ENCODE results near the gene C10orf71. TPM values are rescaled to one million over a fixed set of nuclear protein-coding genes. Genes with fewer than 3 reads are reported as not detected.

The C10orf71 gene
- total RNA-seq, 4 donors from 2014 or later: not detected

DNA sequence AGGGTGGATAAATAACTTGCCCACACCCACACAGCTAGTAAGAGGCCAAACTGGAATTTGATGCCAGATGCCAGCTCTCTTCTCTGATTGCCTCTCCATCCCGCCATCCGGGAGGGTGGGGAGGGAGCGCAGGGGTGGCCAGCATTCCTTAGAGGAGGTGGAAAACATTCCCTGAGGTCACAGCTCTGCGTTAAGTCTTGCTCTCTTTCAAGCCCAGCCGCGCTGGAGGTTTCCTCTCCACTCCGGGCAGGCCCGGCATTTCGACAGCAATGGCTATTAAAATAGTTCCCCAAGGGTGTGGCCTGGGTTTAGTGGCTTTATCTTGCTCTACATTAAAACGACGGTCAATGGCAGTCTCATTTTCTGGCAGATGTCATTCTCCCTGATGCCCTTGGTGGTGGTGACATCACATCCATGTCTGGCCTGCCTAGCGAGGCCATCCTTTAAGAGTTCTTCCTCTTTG, 16.1 kb upstream of the C10orf71 start:
- Histone ChIP-seq H3K4me3 (no peak overlapping the region), H3K9me3 (no peaks in the 10 kb centered on the region), H3K27me3 (no peaks in the 10 kb centered on the region), H3K27ac (no peak overlapping the region), H3K4me1 (no peaks in the 10 kb centered on the region), H3K36me3 (no peaks in the 10 kb centered on the region)
- WGBS: 25% methylated on average over 12 of the region's 12 CpGs
- TF ChIP-seq, protein P1, sequence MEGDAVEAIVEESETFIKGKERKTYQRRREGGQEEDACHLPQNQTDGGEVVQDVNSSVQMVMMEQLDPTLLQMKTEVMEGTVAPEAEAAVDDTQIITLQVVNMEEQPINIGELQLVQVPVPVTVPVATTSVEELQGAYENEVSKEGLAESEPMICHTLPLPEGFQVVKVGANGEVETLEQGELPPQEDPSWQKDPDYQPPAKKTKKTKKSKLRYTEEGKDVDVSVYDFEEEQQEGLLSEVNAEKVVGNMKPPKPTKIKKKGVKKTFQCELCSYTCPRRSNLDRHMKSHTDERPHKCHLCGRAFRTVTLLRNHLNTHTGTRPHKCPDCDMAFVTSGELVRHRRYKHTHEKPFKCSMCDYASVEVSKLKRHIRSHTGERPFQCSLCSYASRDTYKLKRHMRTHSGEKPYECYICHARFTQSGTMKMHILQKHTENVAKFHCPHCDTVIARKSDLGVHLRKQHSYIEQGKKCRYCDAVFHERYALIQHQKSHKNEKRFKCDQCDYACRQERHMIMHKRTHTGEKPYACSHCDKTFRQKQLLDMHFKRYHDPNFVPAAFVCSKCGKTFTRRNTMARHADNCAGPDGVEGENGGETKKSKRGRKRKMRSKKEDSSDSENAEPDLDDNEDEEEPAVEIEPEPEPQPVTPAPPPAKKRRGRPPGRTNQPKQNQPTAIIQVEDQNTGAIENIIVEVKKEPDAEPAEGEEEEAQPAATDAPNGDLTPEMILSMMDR (IDR thresholded peaks at IDR 0.05): no peak
- TF ChIP-seq EP300 (IDR thresholded peaks at IDR 0.05) (no peak), POLR2A (IDR thresholded peaks at IDR 0.05) (no peak), POLR2AphosphoS5 (IDR thresholded peaks at IDR 0.05) (no peak)
- peak in 1 of 2 donors; percentile 70 for DNase-seq (ENCODE audit: low spot score in 2 of 2)

DNA sequence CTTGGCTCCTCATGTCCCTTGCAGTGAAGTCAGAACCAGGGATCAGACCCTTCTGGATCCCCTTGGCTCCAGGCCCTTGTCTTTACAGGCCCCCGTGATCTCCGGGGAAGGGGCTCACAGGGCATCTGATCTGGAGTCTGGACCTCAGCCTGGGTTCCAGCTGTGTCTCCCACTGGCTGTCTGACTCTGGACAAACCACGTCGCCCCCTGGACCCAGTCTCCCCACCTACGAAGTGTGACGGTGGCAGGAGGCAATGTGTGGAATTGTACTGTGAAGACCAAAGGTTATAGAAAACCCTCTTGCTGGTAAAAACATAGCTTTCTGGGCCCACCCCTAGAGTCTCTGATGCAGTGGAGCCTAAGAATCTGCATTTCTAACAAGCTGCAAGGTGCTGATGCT, 15.5 kb upstream of the C10orf71 start:
- TF ChIP-seq POLR2AphosphoS5 (IDR thresholded peaks at IDR 0.05) (no peak), POLR2A (IDR thresholded peaks at IDR 0.05) (no peak), EP300 (IDR thresholded peaks at IDR 0.05) (no peak)
- TF ChIP-seq, protein P1 (IDR thresholded peaks at IDR 0.05): no peak
- H3K36me3 ChIP-seq: no peaks in the 10 kb centered on the region
- no peak overlapping the region for H3K27ac ChIP-seq
- WGBS: 96% methylated on average over 6 of the region's 6 CpGs
- no peak overlapping the region for H3K4me3 ChIP-seq
- H3K9me3 ChIP-seq: no peaks in the 10 kb centered on the region
- DNase-seq (ENCODE audit: low spot score in 2 of 2): peak in 1 of 2 donors; percentile 65
- no peaks in the 10 kb centered on the region for H3K4me1 ChIP-seq
- no peaks in the 10 kb centered on the region for H3K27me3 ChIP-seq

DNA sequence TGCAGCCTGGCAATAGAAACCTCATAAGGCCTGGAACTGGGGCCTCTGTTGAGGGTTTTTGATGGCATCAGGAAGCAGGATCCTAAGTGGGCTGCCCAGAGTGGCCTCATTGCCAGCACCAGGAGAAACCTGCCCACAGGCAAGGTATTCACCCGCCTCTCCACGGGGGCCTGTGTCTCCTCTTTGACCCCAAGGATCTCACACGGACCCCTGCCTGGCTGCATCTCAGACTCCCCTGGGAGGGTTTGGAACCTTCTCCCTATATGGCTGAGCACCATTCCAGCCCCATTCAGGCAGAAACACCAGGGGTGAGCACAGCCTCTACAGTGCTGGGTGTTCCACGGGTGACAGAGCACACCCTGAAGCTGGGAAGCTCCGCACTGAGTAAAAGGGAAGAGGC, 14.6 kb upstream of the C10orf71 start:
- TF ChIP-seq, protein P1 (IDR thresholded peaks at IDR 0.05): no peak
- TF ChIP-seq POLR2A (IDR thresholded peaks at IDR 0.05) (no peak), POLR2AphosphoS5 (IDR thresholded peaks at IDR 0.05) (no peak), EP300 (IDR thresholded peaks at IDR 0.05) (no peak)
- H3K4me1 ChIP-seq: no peaks in the 10 kb centered on the region
- H3K4me3 ChIP-seq: no peak overlapping the region
- H3K27me3 ChIP-seq: no peaks in the 10 kb centered on the region
- WGBS: 79% methylated on average over 5 of the region's 5 CpGs
- DNase-seq (ENCODE audit: low spot score in 2 of 2): peak in 1 of 2 donors; percentile 48
- H3K27ac ChIP-seq: no peak overlapping the region
- H3K9me3 ChIP-seq: no peaks in the 10 kb centered on the region
- H3K36me3 ChIP-seq: no peaks in the 10 kb centered on the region

DNA sequence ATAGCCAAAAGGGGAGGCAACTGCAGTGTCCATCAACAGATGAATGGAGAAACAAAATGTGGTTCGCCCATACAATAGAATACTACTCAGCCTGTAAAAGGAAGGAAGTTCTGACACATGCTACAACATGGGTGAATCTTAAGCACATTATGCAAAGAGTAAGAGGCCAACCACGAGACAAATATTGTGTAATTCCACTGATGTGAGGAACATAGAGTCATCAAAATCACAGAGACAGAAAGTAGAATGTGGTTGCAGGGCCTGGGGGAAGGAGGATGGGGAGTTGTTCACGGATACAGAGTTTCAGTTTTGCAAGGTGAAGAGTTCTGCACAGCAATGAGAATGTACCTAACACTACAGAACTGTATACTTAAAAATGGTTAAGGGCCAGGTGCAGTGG, 13.7 kb upstream of the C10orf71 start:
- DNase-seq (ENCODE audit: low spot score in 2 of 2): peak in 1 of 2 donors; percentile 8
- 65% methylated on average over 3 of the region's 3 CpGs for WGBS
- TF ChIP-seq, protein P1 (IDR thresholded peaks at IDR 0.05): no peak
- TF ChIP-seq POLR2AphosphoS5 (IDR thresholded peaks at IDR 0.05) (peak in 1 of 3 donors; percentile 13), POLR2A (IDR thresholded peaks at IDR 0.05) (no peak), EP300 (IDR thresholded peaks at IDR 0.05) (no peak)

DNA sequence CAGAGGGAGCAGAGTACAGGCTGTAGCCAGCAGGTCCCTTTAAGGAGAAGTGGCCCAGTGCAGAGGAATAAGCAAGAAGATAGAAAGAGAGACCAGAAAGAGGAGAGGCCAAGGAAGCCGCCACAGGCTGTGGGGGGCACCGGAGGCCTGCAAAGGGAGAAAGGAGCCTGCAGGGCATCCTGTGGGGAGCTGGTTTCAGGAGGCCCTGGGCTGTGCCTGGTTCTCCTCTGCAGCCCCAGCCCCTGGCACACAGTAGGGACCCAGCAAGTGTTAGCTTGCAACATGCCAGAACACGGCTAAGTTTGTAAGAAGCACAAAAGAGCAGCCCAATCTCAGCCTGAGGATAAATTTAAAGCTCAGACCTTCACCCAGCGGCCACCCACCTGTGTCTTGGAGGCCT, 12.3 kb upstream of the C10orf71 start:
- Histone ChIP-seq H3K27ac (no peak overlapping the region), H3K27me3 (no peaks in the 10 kb centered on the region), H3K4me3 (no peak overlapping the region), H3K36me3 (no peaks in the 10 kb centered on the region), H3K4me1 (no peaks in the 10 kb centered on the region), H3K9me3 (no peaks in the 10 kb centered on the region)
- TF ChIP-seq EP300 (IDR thresholded peaks at IDR 0.05): no peak
- no peak for TF ChIP-seq POLR2AphosphoS5 (IDR thresholded peaks at IDR 0.05)
- TF ChIP-seq POLR2A (IDR thresholded peaks at IDR 0.05): no peak
- TF ChIP-seq, protein P1 (IDR thresholded peaks at IDR 0.05): no peak
- 73% methylated on average over 4 of the region's 4 CpGs for WGBS
- peak in 1 of 2 donors; percentile 29 for DNase-seq (ENCODE audit: low spot score in 2 of 2)

More for the DNA sequence above, 13.7 kb upstream of the C10orf71 start:
- H3K4me3 ChIP-seq: no peak overlapping the region
- no peaks in the 10 kb centered on the region for H3K9me3 ChIP-seq
- H3K4me1 ChIP-seq: no peaks in the 10 kb centered on the region
- no peaks in the 10 kb centered on the region for H3K36me3 ChIP-seq
- no peaks in the 10 kb centered on the region for H3K27me3 ChIP-seq
- H3K27ac ChIP-seq: no peak overlapping the region
